PFSK-1 (cell line): ENCODE results near the gene LCE2C.

ENCODE experiments used
- FOXP2 ChIP-seq: optimal IDR thresholded peaks from 2 replicates; pipeline ENCODE3; 2011; ENCODE audit warnings: borderline replicate concordance, control low read depth, inconsistent platforms; ENCODE audit not compliant: insufficient read depth; ENCODE audit errors: extremely low read length, extremely low read depth
- POLR2AphosphoS5 ChIP-seq: IDR thresholded peaks from 2 replicates; pipeline ENCODE4 v1.6.1; 2012; ENCODE audit warnings: low read depth, mild to moderate bottlenecking, control low read depth, low read length, moderate library complexity
- SIN3A ChIP-seq: IDR thresholded peaks from 2 replicates; pipeline ENCODE4 v1.6.1; 2012; ENCODE audit warnings: mild to moderate bottlenecking, low read length, moderate library complexity, borderline replicate concordance; ENCODE audit not compliant: insufficient read depth
- TAF1 ChIP-seq: IDR thresholded peaks from 2 replicates; pipeline ENCODE4 v1.6.1; 2012; ENCODE audit warnings: low read length, control low read depth, borderline replicate concordance; ENCODE audit not compliant: insufficient read depth
- TF ChIP-seq, protein P1 (sequence below), 2 experiments: IDR thresholded peaks; 2 replicates each; pipeline versions ENCODE4 v1.6.1 to v1.8.0; 2011 to 2012; ENCODE audit warnings: low read depth in 2 of 2, low read length in 2 of 2, control low read depth in 1 of 2, inconsistent platforms in 1 of 2, mild to moderate bottlenecking in 1 of 2, moderate library complexity in 1 of 2; ENCODE audit not compliant: insufficient read depth in 1 of 2

LCE2C gene

DNA sequence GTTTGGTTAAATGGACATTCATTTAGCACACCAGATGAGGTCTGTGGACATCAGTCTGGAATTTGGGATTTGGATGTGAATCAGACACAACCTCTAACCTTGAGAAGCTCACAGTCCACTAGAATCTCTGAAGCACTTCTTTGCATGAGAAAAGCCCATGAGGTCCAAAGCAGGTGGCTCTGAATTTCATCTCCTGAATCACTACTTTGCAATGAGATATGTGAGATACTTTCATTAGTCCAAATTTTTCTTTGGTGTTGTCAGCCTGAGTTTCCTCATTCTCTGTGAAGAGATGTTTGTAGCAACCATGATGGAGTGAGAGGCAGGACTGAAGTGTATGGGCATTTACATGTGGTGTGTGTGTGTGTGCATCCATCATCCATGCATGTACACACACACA lies 28.4 kb upstream of the LCE2C start:
- TF ChIP-seq FOXP2 (no peak), POLR2AphosphoS5 (no peak), SIN3A (no peak), TAF1 (no peak)
- TF ChIP-seq, protein P1, sequence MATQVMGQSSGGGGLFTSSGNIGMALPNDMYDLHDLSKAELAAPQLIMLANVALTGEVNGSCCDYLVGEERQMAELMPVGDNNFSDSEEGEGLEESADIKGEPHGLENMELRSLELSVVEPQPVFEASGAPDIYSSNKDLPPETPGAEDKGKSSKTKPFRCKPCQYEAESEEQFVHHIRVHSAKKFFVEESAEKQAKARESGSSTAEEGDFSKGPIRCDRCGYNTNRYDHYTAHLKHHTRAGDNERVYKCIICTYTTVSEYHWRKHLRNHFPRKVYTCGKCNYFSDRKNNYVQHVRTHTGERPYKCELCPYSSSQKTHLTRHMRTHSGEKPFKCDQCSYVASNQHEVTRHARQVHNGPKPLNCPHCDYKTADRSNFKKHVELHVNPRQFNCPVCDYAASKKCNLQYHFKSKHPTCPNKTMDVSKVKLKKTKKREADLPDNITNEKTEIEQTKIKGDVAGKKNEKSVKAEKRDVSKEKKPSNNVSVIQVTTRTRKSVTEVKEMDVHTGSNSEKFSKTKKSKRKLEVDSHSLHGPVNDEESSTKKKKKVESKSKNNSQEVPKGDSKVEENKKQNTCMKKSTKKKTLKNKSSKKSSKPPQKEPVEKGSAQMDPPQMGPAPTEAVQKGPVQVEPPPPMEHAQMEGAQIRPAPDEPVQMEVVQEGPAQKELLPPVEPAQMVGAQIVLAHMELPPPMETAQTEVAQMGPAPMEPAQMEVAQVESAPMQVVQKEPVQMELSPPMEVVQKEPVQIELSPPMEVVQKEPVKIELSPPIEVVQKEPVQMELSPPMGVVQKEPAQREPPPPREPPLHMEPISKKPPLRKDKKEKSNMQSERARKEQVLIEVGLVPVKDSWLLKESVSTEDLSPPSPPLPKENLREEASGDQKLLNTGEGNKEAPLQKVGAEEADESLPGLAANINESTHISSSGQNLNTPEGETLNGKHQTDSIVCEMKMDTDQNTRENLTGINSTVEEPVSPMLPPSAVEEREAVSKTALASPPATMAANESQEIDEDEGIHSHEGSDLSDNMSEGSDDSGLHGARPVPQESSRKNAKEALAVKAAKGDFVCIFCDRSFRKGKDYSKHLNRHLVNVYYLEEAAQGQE (IDR thresholded peaks at IDR 0.05; ENCODE audit: insufficient read depth in 1 of 2, low read depth in 2 of 2, low read length in 2 of 2) = no peak

DNA sequence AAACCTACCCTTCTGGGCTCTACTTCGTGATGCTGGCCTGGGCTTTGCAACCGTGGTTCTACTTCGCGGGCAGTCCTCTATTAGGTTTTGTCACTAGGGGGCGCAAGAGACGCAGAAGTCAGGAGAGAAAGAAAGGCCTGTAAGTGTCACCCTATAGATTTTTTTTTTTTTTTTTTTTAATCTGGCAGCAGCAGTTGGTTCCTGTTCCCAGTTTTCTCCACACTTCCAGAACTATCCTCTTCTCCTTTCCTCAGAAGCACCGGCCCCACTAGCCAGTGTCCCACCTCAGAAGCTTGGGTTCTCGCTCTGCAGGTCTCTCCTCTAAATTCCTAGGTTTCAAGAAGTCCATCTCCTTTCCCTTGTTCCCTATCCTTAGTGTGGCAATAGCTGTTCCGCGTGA lies 21.0 kb upstream of the LCE2C start:
- no peak for TF ChIP-seq POLR2AphosphoS5
- TF ChIP-seq, protein P1 (IDR thresholded peaks at IDR 0.05; ENCODE audit: insufficient read depth in 1 of 2, low read depth in 2 of 2, low read length in 2 of 2) = no peak
- no peak for TF ChIP-seq TAF1
- no peak for TF ChIP-seq FOXP2

DNA sequence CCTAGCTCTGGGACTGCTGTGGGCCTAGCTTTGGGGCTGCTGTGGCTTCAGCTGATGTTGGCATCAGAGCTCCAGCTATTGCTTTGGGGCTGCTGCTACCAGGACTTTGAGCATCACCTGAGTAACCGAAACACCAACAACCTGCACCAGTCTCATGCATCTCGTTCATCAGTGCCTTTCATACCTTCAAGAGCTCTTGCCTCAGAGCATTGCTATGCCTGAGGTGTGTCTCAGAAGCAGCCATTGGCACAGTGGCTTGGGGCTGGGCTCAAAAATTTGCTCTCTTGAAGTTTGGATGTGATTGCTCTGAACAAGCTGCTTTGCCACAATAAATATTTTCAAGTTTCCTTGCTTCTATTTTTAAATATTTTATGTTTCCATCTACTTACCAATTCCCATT lies 18.6 kb upstream of the LCE2C start:
- TF ChIP-seq FOXP2 (no peak), TAF1 (no peak), POLR2AphosphoS5 (no peak), SIN3A (no peak)
- TF ChIP-seq, protein P1 (IDR thresholded peaks at IDR 0.05; ENCODE audit: insufficient read depth in 1 of 2, low read depth in 2 of 2, low read length in 2 of 2) = no peak

DNA sequence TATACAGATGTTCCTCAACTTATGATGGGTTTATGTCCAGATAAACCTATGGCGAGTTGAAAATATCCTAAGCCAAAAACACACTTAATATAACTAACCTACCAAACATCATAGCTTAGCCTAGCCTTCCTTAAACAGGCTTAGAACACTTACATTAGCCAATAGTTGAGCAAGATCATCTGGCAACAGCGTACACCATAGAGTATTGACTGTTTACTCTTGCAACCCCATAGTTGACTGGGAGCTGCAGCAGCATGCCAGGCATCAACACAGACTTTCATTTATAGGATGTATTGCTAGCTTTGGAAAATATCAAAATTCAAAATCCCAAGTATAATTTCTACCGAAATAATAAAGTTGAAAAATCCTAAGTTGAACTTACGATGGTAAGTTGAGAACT lies 17.4 kb upstream of the LCE2C start:
- TF ChIP-seq POLR2AphosphoS5 (no peak), TAF1 (no peak), SIN3A (no peak), FOXP2 (no peak)
- TF ChIP-seq, protein P1 (IDR thresholded peaks at IDR 0.05; ENCODE audit: insufficient read depth in 1 of 2, low read depth in 2 of 2, low read length in 2 of 2) = no peak

DNA sequence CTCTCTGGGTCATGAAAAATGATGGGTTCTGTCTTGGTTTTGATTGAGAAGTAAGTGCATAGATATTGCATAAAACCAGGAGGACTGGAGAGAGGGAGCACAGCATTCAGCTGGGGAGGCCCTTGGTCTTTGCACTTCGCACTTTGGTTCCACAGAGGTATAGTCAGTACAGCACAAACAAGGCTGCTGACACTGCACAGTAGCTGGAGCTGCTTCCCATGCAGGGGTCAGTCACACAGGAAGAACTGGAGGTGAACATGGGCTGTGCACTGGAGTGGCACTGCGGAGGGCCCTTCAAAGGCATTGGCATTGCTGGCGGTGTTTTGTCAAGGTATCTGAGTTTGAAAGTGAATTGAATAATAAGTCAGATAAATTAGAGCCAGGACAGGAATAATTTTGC lies 16.4 kb upstream of the LCE2C start:
- no peak for TF ChIP-seq FOXP2
- TF ChIP-seq POLR2AphosphoS5 = no peak
- no peak for TF ChIP-seq TAF1
- TF ChIP-seq SIN3A = no peak
- TF ChIP-seq, protein P1 (IDR thresholded peaks at IDR 0.05; ENCODE audit: insufficient read depth in 1 of 2, low read depth in 2 of 2, low read length in 2 of 2) = no peak
